GM19239 (cell line): Measurements from ENCODE around the gene FSTL3.
"Not testable (repeated sequence)": the region's sequence is repeated elsewhere in the genome, so short reads cannot be mapped to it uniquely, and the experiment has no call there.

Source experiments
- DNase-seq: peaks from one replicate; pipeline ENCODE4 v3.0.0; 2011; ENCODE audit warnings: low spot score; ENCODE audit not compliant: insufficient read length
- FAIRE-seq: peaks from 2 replicates; lab custom pipeline; 2011; peaks lifted over from hg19 to GRCh38; lab: Jason Lieb, UNC

The FSTL3 gene

DNA sequence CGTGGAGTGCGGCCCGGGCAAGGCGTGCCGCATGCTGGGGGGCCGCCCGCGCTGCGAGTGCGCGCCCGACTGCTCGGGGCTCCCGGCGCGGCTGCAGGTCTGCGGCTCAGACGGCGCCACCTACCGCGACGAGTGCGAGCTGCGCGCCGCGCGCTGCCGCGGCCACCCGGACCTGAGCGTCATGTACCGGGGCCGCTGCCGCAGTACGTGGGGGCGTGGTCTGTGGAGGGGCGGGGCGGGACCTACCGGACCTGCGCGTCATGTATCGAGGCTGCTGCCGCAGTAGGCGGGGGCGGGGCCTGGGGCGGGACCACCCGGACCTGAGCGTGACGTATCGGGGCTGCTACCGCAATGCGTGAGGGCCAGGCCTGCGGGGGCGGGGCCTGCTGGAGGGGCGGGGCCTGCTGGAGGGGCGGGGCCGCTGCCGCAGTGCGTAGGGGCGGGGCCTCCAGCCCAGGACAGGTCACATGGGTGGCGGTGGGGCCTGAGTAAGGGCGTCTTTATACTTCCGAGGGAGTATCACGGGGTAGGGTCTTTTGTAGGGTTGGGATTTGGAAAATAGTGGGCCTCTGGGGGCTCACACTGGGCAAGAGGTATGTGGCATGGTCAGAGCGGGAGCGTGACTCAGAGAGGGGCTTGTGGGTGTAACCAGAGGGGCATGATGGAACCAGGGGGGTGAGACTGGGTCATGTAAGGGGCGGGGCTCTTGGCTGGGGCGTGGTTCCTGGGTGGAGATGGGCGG, 4.3 kb downstream of the FSTL3 start:
- FAIRE-seq: peak; percentile 94
- DNase-seq: peak; percentile 99

DNA sequence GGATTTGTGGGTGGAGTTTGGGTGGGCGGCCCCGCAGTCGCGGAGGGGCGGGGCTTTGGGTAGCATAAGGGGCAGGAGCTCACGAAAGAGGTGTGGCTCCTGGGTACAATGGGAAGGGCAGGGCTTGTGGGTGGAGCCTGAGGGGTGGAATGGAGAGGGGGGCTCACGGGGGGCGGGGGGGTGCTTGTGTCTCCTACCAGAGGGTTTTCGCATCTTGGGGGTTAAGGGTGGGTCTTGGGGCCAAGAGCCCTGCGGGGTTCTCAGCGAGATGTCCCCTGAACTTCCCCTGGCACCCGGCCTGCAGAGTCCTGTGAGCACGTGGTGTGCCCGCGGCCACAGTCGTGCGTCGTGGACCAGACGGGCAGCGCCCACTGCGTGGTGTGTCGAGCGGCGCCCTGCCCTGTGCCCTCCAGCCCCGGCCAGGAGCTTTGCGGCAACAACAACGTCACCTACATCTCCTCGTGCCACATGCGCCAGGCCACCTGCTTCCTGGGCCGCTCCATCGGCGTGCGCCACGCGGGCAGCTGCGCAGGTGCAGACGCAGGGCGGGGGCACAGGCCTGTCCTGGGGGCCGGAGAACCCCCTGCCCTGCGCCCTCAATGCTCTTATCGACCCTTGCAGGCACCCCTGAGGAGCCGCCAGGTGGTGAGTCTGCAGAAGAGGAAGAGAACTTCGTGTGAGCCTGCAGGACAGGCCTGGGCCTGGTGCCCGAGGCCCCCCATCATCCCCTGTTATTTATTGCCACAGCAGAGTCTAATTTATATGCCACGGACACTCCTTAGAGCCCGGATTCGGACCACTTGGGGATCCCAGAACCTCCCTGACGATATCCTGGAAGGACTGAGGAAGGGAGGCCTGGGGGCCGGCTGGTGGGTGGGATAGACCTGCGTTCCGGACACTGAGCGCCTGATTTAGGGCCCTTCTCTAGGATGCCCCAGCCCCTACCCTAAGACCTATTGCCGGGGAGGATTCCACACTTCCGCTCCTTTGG, 5.1 kb downstream of the FSTL3 start:
- DNase-seq (no peak), FAIRE-seq (no peak)

DNA sequence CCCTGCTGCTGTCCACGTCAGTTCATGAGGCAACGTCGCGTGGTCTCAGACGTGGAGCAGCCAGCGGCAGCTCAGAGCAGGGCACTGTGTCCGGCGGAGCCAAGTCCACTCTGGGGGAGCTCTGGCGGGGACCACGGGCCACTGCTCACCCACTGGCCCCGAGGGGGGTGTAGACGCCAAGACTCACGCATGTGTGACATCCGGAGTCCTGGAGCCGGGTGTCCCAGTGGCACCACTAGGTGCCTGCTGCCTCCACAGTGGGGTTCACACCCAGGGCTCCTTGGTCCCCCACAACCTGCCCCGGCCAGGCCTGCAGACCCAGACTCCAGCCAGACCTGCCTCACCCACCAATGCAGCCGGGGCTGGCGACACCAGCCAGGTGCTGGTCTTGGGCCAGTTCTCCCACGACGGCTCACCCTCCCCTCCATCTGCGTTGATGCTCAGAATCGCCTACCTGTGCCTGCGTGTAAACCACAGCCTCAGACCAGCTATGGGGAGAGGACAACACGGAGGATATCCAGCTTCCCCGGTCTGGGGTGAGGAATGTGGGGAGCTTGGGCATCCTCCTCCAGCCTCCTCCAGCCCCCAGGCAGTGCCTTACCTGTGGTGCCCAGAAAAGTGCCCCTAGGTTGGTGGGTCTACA, 6.6 kb downstream of the FSTL3 start:
- FAIRE-seq (no peak), DNase-seq (no peak)

DNA sequence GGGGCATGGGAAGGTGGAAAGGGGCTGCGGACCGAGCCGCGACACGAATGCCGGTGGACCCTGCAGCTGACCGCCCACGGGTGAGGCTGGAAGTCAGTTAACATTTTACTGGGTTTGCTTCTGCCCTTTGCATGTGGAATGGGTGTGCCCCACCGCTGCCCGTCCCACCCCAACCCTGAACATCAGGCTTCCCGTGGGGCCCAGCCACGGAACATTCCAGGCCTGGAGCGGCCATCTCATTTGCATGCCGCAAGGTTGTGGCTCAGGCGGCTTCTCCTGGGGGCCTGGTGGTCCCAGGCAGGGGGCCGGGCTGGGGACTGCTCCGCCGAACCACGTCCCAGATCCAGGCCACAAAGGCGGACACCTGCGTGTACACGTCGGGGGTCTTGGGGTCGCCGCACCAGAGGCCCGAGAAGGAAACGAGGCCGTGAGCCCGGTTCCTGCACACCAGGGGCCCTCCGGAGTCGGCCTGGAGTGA, 9.3 kb downstream of the FSTL3 start:
- DNase-seq: no peak
- no peak for FAIRE-seq

DNA sequence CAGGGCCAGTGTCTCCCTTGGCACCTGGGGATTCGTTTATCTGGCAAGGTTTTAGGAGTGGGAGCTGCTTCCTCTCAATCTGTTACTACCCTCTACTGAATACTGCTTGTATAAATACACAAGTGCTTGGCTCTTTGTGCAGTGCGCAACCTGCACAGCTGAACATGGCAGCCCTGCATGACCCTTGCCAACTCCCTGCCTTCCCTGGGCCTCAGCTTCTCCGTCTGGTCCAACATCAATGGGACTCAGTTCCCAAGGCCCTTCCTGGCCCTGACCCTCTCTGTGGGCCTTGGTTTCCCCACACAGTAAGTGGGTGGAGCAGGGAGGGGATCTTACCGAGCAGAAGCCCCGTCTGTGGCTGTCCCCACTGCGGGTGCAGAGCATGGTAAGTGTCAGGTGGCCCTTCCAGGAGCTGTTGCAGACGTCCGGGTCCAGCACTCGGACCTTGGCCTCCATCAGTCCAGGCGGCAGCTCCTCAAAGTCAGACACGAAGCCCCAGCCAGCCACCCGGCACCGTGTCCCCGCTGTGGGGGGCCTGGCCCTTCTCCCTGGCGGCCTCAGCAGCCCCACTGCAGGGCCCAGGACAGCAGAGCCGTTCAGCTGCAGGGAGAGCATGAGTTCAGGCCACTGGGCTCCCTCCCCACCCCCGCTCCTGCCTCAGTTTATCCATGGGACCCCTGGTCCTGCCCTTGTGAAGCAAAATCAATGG, 10.6 kb downstream of the FSTL3 start:
- no peak for FAIRE-seq
- DNase-seq: no peak

DNA sequence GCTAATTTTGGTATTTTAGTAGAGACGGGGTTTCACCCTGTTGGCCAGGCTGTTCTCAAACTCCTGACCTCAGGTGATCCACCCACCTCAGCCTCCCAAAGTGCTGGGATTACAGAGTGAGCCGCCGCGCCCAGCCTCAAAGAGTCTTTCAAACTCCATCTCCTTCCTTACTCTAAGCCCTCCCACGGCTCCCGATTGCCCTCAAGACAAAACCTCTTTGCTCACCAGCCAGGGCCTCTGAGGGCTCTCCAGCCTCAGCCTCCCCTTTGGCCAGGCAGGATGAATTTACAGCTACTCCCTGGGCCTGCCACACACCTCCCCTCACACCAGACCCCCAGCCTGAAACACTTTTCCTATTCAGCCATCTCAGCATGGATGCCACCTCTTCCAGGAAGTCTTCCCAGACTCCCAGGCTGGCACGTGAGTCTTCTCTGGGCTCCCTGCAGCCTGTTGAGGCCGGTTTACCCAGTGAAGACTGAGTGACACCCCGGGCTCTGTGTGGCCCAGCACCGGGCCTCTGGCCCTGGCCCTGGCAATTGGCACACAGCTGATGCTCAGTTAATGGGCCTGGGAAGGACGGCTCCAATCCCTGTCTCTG, 11.5 kb downstream of the FSTL3 start:
- FAIRE-seq: no peak
- no peak for DNase-seq

DNA sequence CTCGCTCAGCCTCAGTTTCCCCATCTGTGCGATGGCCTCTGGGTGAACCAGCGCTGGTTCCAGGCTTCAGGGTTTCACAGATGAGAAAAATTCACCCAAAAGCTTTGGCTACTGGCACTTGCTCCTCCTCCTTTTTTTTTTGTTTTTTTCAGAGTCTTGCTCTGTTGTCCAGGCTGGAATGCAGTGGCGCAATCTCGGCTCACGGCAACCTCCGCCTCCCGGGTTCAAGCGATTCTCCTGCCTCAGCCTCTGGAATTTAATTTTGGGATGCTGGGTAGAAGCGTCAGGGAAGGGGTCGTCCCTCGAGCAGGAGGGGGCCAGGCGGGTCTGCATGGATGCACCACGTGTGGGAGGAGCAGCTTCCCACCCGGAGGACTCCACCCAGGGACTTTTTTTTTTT, 12.0 kb downstream of the FSTL3 start:
- FAIRE-seq: no peak
- no peak for DNase-seq

DNA sequence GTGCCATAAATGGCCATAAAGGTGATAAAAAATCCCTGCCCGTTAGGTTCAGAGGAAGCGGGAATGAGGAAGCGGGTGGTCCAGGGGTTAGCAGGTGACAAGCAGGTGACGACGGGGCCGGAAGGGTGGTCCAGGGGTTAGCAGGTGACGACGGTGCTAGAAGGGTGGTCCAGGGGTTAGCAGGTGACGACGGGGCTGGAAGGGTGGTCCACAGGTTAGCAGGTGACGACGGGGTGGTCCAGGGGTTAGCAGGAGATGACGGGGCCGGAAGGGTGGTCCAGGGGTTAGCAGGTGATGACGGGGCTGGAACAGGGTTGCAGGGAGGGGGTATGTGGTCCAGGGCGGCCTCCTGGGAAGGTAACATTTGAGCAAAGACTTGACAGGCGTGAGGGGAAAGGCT, 12.8 kb downstream of the FSTL3 start:
- FAIRE-seq: no peak
- no peak for DNase-seq

DNA sequence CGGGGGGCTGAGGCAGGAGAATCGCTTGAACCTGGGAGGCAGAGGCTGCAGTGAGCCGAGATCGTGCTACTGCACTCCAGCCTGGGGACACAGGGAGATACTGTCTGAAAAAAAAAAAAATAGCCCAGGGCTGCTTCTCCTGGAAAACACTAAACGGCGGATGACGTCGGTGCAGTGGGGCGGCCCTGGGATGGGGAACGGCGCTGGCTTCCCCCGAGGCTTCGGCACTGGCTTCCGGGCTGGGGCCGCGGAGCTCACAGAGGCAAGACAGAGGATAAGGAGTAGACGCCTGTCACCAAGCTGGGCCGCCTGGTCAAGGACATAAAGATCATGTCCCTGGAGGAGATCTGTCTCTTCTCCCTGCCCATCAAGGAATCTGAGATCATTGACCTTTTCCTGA, 14.0 kb downstream of the FSTL3 start:
- no peak for DNase-seq
- FAIRE-seq: no peak

DNA sequence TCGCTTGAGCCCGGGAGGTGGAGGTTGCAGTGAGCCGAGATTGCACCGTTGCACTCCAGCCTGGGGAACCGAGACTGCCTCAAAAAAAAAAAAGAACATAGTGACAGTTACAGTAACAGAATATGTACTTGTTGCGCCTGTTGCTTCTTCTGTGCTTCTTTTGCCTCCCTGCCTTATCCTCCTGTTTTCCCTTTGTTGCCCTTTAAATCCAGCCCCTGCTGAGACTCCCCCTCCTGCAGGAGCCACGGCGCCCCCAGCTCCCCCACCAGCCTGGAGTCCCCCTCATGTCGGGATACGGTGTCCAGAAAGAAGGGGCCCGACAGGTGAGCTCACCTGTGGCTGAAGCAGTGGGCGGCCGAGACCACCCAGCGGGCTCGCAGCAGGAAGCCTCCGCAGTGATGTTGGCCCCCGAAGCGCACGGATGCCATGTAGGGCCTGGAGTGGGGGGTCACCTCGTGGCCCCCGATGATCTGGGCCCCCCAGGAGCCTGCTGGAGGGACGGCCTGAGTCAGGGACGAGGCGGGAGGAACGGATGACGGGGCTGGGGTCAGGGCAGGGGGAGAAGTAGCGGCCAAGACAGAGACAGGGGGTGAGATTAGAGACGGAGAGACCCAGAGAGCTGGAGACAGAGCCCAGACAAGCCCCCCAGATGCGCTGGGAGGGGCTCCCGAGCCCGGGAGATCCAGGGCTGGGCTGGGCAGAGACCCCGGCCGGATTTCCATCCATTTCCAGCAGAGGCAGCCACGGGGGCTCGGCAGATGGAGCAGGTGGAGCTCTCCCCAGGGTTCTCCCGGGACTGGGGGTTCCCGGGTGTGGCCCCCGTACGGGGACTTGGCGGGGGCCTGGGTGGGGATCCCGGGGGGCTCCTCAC, 18.5 kb downstream of the FSTL3 start:
- FAIRE-seq (no peak), DNase-seq (no peak)

DNA sequence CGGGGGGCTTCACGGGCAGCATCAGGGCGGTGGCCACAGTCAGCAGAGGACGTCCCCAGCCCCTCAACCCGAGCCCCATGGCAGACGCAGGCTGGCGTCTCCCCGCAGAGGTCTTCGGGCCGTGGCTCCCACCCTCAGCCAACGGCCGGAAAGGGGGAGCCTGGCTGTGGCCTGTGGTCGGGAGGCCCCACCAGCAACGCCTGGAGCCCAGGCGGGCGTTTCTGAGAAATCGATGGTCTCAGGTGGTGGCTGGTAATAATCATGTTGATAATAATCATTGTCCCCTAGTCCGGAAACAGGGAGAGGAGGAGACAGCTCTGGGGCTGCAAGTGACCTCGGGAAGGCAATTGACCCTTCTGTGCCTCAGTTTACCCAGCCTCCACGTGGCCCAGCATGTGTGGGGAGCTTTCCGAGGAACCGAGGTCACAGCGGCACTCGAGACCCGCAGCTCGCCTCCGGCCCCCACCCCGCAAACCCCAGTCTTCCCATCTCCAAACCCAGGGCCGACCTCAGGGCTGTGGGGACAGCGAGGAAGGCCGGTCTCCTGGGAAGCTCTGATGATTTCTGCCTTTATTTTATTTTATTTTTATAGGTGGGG, 19.3 kb downstream of the FSTL3 start, which contains the start of gene PRSS57:
PRSS57 (minus strand) TSS at position 101 of the 598 bp plus-strand sequence; CDS start at position 79, 22 bp downstream.
- DNase-seq (no peak), FAIRE-seq (no peak)

DNA sequence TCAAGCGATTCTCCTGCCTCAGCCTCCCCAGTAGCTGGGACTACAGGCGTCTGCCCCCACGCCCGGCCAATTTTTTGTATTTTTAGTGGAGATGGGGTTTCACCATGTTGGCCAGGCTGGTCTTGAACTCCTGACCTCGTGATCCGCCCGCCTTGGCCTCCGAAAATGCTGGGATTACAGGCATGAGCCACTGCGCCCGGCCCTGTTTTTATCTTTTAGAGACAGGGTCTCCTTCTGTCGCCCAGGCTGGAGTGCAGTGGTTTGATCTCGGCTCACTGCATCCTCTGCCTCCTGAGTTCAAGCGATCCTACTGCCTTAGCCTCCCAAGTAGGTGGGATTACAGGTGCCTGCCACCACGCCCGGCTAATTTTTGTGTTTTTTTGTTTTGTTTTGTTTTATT, 22.3 kb downstream of the FSTL3 start:
- not testable (repeated sequence) for DNase-seq, FAIRE-seq

DNA sequence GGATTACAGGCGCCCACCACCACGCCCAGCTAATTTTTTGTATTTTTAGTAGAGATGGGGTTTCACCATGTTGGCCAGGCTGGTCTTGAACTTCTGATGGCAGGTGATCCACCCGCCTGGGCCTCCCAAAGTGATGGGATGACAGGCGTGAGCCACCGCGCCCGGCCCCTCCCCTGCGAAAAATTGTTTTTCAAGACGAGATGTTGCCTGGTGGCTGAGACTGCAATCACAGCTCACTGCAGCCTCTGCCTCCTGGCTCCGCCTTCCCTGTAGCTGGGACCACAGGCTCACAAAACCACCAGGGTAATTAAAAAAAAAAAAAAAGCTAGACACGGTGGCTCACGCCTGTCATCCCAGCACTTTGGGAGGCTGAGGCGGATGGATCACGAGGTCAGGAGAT, 23.7 kb downstream of the FSTL3 start:
- DNase-seq, FAIRE-seq: not testable (repeated sequence)

DNA sequence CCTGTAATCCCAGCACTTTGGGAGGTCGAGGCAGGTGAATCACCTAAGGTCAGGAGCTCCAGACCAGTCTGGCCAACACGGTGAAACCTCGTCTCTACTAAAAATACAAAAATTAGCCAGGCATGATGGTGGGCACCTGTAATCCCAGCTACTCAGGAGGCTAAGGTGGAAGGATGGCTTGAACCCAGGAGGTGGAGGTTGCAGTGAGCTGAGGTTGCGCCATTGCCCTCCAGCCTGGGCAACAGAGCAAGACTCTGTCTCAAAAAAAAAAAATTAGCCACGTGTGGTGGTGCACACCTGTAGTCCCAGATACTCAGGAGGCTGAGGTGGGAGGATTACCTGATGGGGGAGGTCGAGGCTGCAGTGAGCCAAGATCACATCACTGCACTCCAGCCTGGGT, 26.7 kb downstream of the FSTL3 start:
- not testable (repeated sequence) for DNase-seq, FAIRE-seq

DNA sequence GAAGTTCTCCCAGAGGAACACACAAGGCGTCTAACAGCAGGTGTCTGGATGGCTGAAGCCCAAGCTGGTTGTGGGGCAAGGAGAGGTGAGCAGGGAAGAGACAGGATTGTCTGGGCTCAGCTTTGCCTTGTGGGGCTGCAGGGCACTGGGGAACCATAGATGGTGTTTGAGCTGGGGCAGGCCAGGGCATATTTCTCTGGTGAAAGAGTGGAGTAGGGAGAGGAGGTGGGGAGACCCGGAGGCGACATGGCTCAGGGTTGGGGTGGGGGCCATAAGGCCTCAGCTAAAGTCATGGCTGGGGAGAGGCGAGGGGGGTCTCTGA, 27.1 kb downstream of the FSTL3 start:
- FAIRE-seq: no peak
- DNase-seq: no peak

DNA sequence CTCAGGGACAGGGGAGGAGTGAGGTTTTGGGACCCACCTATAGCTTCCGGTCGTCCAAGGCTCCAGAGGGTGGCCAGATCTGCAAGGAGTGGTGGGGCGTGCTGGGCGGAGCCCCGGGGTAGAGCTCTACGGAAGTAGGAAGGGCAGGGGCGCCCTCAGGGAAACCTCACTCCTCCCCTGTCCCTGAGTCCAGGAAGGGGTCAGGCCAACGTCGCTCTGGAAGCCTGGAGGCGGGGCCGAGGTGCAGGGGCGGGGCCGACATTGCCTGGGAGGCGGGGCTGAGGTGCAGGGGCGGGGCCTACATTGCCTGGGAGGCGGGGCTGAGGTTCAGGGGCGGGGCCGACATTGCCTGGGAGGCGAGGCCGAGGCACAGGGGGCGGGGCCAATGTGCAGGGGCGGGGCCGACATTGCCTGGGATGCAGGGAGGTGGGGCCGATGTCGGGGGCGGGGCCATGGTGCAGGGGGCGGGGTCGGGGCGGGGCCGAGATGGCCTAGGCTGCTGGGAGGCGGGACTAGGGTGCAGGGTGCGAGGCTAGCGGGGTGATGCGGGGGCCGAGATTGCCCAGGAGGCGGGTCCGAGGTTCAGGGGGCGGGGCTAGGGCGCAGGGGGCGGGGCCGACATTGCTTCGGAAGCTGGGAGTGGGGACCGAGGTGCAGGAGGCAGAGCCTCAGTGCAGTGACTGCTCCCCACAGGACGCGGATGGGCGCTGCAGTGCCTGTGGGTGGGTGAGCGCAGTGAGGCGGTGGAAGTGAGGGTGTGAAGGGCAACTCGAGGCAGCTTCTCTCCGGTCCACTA, 27.7 kb downstream of the FSTL3 start:
- FAIRE-seq (no peak), DNase-seq (peak; percentile 54)

DNA sequence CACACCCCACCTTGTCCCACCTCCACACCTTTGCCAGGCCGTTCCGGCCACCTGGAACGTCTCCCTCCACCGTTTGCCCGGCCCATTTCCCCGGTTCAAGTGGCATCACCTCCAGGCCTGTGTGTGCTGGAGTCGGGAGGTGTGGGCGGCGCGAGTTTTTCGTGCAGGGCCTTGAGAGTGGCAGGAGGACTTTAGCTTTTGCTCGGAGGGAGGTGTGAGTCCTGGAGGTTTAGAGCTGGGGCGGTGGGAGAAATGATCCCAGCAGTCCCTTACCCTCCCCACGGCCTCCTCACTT, 28.2 kb downstream of the FSTL3 start:
- DNase-seq (no peak), FAIRE-seq (no peak)
